BJ (cell line): ENCODE measurements around the gene KIAA0825. TPM values are rescaled to one million over a fixed set of nuclear protein-coding genes. Genes with fewer than 3 reads are reported as not detected.

Experiments
- CTCF ChIA-PET: fragments of 350-600 bp; formaldehyde crosslinking; extraction: SDS; loops from one replicate; lab custom pipeline; 2021; ENCODE audit warnings: antibody characterized with exemption, inconsistent platforms; lab: Yijun Ruan, JAX
- POLR2A ChIA-PET: fragments of 300-600 bp; sonication (Branson Sonifier 250); formaldehyde crosslinking; extraction: SDS; loops from one replicate; lab custom pipeline; 2021; ENCODE audit warnings: antibody characterized with exemption; lab: Charles Lee
- DNase-seq: peaks from one replicate; pipeline ENCODE4 v3.0.0-alpha.2; 2011; ENCODE audit warnings: low read depth
- H3K27me3 ChIP-seq: 2 replicates; pipeline ENCODE4 v1.6.0; 2011; ENCODE audit warnings: low read length; ENCODE audit not compliant: control insufficient read depth, insufficient read depth
- H3K36me3 ChIP-seq: 2 replicates; pipeline ENCODE4 v1.5.1; 2011; ENCODE audit warnings: low read length; ENCODE audit not compliant: control insufficient read depth, insufficient read depth
- H3K4me3 ChIP-seq: 2 replicates; pipeline ENCODE4 v1.5.1; 2011; ENCODE audit warnings: low read depth, mild to moderate bottlenecking, control low read depth, low read length
- CTCF ChIP-seq: IDR thresholded peaks from 2 replicates; pipeline ENCODE4 v1.5.1; 2011; ENCODE audit warnings: low read depth, mild to moderate bottlenecking, control low read depth, inconsistent platforms, low read length, moderate library complexity; ENCODE audit not compliant: insufficient read depth
- polyA plus RNA-seq: library from polyadenylated mRNA; depleted of rRNA; stranded (reverse); fragments of >200 nt; gene quantifications from 2 replicates; pipeline ENCODE4 v1.2.3, GENCODE V29; 2011; rRNA removed

The KIAA0825 gene
- polyA plus RNA-seq, 1 experiment: 0.69 TPM

- no peaks in the 10 kb centered on the region; the same call in 1 of the 2 replicates for H3K27me3 ChIP-seq
- no peaks in the 10 kb centered on the region for H3K36me3 ChIP-seq
- no peak overlapping the region for H3K4me3 ChIP-seq
- ChIA-PET POLR2A (no interaction called here), CTCF (no interaction called here)
- TF ChIP-seq CTCF: no peak
- no peak for DNase-seq
Observed at GRCh38 chr5:94113087-94113486, 505.3 kb downstream of the KIAA0825 start.

GRCh38 chr5:94111209-94112004, 507.0 kb downstream of the KIAA0825 start:
- TF ChIP-seq CTCF: peak; percentile 41
- CTCF ChIA-PET: interaction anchor here (0.7 to 0.8 kb wide), 2 partner anchors 188 to 199 kb away, joined by 3 to 4 read pairs; no protein-coding TSS in a partner anchor

GRCh38 chr5:94103514-94104245, 514.7 kb downstream of the KIAA0825 start:
- TF ChIP-seq CTCF: no peak
- ChIA-PET POLR2A (no interaction called here), CTCF (no interaction called here)
- no peak overlapping the region for H3K4me3 ChIP-seq
- DNase-seq: no peak
- no peaks in the 10 kb centered on the region for H3K36me3 ChIP-seq
- no peaks in the 10 kb centered on the region for H3K27me3 ChIP-seq

More at GRCh38 chr5:94111209-94112004, 507.0 kb downstream of the KIAA0825 start:
- POLR2A ChIA-PET: no interaction called here
- DNase-seq: peak; percentile 86
- no peaks in the 10 kb centered on the region for H3K36me3 ChIP-seq
- no peaks in the 10 kb centered on the region; the same call in 1 of the 2 replicates for H3K27me3 ChIP-seq
- peak overlapping the region; percentile 99 for H3K4me3 ChIP-seq

Other genes starting within 250 kb of the KIAA0825 start
- 1.3 and 2.7 TPM in 2 replicates for gene SLF1, start 65 bp upstream of the KIAA0825 start, polyA plus RNA-seq